Stimulated activated CD8-positive, alpha-beta memory T cell treated with anti-CD3 and anti-CD28 coated beads, Interleukin-4, amount 100 ng/mL, for 24 hours (primary cell): ENCODE measurements around the gene PCGF3.

ENCODE experiments used
- DNase-seq: peaks from one replicate; pipeline ENCODE4 v3.0.0-alpha.2; 2020; ENCODE audit warnings: low read depth

The PCGF3 gene, protein sequence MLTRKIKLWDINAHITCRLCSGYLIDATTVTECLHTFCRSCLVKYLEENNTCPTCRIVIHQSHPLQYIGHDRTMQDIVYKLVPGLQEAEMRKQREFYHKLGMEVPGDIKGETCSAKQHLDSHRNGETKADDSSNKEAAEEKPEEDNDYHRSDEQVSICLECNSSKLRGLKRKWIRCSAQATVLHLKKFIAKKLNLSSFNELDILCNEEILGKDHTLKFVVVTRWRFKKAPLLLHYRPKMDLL

DNA sequence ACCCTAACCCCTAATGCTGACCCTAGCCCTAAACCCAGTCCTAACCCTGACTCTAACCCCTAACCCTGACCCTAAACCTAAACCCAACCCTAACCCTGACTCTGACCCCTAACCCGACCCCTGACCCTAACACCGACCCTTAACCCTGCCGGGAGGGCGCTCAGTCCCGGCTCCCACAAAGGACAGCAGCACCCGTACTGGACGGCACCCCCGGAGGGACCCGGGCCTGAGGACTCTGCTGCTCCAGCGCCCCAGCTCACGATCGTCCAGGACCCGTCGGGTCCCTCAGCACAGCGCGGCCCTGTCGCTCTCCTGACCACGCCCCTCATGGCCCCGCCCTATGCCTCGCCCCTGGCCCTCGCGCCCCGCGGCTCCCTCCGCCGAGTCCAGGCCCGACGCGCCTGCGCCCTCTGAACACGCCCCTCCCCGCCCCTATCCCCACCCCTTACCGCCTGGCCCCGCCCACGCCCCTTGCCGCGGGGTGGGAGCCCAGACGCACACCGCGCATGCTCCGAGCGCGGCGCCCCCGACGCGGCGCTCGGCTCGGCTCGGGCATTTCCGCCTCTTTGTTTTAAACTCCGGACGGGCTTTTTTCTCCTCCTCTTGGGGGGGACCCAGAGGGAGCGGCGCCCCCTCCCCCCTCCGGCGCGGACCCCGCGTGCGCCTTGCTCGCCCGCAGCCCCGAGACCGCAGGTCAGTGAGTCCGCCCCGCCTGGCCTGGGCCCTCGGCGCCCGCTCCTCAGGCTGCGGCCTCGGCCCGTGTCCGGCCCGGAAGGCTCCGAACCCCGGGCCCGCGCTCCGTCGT, at the start of gene PCGF3:
Gene PCGF3, plus strand, starts transcription at position 555 of the 805 bp plus-strand sequence. CDS start 27,849 bp downstream, outside the sequence.
- peak; percentile 95 for DNase-seq

DNA sequence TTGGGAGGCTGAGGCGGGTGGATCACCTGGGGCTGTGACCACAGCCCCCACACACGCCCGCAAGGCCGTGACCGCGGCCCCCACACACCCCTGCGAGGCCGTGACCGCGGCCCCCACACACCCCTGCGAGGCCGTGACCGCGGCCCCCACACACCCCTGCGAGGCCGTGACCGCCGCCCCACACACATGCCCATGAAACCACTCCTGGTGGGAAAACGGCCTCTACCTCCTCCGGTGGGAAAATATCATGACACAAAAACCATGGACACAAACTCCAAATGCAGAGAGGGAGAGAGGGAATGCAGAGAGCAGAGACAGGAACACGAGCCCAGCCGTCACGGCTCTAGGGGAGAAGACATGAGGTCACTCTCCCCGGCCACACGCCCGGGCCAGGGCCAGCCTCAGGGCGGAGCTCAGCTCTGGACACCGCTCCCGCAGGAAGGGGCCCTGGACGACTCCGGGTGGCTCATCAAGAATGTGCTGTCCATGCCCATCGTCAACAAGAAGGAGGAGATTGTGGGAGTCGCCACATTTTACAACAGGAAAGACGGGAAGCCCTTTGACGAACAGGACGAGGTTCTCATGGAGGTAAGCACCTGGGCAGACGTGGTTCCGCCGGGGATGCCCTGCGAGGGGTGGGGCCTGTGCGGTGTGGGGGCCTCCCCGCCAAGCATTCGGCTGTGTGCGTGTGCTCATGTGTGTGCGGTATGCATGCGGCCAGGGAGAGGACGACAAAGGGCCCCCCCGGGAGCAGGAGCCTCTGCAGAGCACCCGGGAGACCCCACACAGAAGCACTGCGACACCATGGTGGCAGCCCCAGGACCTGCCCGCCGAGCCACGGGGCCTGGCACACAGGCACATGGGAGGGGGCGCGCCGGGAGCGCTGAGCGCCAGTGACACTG, 48.9 kb upstream of the PCGF3 start:
- DNase-seq = no peak

DNA sequence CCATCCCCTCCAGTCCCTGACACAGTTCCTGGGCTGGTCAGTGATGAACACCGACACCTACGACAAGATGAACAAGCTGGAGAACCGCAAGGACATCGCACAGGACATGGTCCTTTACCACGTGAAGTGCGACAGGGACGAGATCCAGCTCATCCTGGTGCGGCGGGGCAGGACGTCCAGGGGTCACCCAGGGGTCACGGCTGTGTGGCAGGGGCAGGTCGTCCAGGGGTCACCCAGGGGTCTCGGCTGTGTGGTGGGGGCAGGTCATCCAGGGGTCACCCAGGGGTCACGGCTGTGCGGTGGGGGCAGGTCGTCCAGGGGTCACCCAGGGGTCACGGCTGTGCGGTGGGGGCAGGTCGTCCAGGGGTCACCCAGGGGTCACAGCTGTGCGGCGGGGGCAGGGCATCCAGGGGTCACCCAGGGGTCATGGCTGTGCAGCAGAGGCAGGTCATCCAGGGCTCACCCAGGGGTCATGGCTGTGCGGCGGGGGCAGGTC, 48.2 kb upstream of the PCGF3 start:
- no peak for DNase-seq

DNA sequence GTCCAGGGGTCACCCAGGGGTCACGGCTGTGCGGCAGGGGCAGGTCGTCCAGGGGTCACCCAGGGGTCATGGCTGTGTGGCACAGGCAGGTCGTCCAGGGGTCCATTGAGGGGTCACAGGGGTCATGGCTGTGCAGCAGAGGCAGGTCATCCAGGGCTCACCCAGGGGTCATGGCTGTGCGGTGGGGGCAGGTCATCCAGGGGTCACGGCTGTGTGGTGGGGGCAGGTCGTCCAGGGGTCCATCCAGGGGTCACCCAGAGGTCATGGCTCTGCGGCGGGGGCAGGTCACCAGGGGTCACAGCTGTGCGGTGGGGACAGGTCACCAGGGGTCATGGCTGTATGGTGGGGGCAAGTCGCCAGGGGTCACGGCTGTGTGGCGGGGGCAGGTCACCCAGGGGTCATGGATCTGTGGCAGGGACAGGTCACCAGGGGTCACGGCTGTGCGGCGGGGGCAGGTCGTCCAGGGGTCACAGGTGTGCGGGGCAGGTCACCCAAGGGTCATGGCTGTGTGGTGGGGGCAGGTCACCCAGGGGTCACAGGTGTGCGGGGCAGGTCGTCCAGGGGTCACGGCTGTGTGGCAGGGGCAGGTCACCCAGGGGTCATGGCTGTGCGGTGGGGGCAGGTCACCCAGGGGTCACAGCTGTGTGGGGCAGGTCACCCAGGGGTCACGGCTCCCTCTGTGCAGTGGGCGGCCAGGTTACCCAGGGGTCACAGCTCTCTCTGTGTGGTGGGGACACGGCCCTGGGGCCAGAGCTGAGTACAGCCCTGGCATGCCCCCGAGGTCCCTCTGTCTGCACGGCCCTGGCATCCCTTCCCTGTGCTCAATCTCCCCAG, 47.6 kb upstream of the PCGF3 start:
- DNase-seq = no peak

DNA sequence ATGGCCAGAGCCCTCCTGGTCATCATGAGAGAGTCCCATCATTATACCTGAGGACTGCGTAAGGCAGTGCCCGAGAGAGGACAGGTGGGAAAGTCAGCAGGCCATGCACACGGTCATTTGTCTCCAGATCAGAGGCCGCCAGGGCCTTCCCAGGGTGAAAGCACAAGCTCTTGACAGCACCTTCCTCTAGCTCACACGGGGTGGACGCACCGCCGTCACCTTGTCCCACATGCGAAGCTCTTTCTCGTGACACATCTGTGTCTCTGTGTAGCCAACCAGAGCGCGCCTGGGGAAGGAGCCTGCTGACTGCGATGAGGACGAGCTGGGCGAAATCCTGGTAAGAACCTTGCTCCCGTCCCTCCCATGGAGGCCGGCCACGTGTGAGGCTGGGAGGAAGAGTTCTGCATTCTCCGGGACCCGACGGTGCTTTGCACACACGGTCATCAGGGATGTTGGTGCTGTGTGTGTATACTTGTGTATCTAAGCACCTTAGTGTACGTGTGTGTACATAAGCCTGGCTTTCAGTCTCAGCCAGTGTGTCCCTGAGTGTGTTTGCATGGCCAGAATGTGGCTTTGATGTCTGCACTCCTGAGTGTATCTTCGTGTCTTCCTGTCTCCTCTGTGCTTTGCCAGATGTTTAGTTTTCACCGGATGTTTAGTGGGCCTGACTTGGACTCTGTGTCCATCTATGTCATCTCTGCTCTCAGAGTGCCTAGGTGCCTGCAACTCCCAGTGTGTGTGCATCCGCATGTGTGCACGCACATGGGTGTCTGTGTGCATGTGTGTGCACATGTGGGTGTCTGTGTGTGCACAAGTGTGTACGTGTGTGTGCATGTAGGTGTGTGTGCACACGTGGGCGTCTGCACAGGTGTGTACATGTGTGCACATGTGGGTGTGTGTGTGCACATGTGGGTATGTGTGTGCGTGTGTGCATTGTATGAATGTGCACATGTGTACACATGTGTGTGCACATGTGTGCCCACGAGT, 46.7 kb upstream of the PCGF3 start:
- no peak for DNase-seq

DNA sequence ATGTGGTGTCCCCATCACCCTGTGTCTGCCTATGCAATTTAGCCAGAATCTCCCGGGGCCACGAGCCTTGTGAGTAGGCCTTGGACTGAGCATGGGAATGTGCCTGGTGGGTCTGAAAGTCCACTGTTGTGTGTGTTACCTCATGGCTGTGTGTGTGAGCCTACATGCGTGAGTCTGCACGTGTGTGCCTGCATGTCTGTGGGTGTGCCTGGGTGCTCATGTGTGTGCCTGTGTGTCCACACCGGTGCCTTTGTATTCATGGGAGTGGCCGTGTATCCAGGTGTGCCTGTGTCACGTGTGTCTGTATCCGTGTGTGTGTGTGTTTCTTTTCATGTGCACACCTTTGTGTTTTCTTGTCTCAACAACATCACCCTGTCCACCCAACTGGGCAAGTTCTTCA, 45.8 kb upstream of the PCGF3 start:
- no peak for DNase-seq

DNA sequence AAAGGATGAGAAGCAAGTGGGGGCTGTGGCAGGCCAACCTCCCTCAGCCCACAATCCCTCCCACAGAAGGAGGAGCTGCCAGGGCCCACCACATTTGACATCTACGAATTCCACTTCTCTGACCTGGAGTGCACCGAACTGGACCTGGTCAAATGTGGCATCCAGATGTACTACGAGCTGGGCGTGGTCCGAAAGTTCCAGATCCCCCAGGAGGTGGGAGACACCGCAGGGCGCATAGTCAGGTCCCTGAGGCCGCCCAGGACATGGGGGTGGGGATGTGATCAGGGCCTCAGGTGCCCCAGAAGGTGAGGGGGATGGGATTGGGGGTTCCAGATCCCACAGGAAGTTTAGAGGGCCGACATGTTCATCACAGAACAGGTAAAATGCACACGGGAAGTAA, 45.2 kb upstream of the PCGF3 start:
- DNase-seq = no peak

DNA sequence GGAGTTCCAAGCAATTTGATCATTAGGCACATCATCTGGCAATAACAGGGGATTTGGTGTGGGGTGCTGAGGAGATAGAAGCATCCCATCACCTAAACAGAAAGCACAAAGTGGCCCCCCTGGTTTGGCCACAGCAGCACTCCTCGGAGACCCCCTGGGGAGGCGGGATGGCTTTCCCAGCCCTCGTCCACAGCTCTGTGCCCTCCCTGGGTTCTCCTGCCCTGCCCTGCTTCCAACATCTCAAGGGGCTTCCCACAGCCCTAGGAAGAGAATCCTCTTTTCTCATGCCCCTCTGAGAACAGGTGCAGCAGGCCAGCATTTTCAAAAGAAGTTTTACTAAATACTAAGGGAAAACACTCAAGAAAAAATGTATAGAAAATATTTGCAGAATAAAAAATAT, 44.4 kb upstream of the PCGF3 start:
- DNase-seq = no peak

DNA sequence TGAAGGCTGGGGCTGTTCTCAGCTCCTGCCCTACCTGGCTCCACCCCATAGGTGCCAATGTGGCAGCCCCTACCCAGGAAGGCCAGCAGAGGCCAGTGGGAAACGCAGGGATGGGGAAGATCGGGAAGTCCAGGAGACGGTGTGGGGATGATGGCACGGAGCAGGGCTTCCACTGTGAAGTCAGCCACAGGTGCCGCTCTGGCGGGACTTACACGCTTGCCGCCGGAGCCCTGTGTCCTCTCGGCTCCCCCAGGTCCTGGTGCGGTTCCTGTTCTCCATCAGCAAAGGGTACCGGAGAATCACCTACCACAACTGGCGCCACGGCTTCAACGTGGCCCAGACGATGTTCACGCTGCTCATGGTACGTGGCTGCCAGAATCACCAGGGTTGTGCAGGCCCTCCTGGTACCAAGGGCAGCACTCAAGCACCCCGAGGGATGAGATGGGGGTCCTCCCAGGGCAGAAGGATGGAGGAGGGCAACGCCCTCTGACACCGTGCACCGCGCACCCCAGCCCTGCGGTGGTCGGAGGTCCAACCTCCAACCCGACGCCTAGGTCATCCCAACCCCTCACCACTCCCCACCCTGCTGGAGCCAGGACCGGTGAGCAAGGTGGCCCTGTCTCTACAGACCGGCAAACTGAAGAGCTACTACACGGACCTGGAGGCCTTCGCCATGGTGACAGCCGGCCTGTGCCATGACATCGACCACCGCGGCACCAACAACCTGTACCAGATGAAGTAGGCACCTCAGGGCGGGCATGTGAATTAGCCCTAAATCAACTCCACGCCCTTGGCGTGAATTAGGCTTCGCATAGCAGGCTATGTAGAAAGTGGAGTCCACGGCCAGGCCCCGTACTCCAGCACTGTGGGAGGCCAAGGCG, 43.5 kb upstream of the PCGF3 start:
- DNase-seq = no peak

DNA sequence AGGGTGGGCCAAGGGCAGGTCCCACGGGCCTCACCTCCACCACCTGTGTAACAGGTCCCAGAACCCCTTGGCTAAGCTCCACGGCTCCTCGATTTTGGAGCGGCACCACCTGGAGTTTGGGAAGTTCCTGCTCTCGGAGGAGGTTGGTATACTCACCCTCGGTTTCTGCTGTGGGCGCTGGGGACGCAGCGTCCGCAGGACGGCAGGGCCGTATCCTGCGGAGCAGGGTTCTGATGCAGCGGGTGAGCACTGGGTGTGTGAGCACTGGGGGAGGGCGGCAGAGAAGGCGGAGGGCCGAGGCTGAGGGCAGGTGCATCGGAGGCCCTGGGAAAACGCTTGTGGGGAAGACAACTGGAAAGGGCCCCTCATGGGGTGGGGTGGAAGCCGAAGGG, 42.6 kb upstream of the PCGF3 start:
- no peak for DNase-seq

DNA sequence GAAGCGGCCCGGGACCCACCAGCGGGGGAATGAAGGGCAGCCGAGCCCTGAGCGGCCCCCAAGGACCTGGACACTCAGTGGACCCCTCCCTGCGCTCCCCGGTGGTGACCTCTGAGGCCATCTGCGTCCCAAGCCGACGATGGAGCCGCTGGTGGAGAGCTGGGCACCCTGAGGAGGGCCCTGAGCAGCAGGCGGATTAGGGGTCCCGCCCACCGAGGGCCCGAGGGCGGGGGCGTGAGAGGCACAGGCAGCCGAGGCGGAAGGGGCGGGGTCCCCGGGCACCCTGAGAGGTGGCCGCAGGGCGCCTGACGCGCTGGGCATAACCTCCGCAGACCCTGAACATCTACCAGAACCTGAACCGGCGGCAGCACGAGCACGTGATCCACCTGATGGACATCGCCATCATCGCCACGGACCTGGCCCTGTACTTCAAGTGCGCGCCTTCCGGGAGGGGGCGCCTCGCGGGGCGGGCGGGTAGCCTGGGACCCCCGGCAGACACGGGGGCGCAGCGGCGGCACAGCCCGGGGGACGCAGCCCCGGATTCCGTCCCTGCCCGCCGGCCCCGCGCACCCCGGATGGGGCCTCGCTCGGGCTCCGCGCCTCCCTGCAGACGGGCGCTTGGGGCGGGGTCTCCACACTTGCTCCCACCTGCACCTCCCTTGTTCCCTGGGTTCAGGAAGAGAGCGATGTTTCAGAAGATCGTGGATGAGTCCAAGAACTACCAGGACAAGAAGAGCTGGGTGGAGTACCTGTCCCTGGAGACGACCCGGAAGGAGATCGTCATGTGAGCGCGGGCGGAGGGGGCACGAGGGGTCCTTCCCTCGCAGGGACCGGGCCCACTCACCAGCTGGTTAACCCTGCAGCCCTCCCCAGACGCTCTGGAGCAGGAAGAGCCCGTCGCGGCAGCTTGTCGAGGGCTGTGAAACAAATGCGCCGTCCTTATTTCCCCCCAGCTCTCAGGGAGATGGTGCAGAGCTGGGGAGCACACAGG, 41.9 kb upstream of the PCGF3 start:
- peak; percentile 70 for DNase-seq

DNA sequence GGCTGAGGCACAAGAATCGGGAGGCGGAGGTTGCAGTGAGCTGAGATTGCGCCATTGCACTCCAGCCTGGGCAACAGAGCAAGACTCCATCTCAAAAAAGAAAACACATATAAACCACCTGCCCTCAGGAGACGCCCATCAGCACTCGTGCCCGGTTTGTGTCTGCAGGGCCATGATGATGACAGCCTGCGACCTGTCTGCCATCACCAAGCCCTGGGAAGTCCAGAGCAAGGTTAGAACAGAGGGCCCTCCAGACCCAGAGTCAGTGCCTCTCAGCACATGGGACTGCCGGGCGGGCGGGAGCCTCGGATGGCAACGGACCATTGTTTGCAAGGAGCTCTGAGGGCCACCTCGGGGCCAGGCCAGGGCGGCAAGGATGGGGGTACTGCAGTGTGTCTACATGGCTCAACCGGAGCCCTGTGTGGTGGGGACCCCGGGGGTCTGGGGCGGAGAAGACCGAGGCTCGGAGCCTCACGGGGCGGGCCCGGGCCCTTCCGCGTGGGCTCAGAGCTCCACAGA, 40.9 kb upstream of the PCGF3 start:
- DNase-seq = no peak

DNA sequence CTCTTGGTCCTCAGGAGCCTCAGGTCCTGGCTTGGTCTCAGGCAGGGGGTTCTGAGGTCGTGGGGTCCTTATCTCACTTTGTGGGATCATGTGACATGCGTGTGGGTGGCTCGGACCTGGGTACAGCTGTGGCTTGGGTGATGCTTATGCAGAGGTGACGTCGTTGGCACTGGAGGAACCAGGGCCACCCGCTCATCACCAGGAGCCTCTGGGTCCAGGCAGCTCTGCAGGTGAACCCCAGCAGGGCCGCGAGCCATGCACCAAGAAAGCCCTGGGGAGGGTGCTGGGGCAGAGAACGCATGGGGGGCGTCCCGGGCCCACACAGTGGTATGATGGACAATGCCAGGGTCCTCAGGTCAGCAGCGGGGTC, 40.3 kb upstream of the PCGF3 start:
- no peak for DNase-seq

DNA sequence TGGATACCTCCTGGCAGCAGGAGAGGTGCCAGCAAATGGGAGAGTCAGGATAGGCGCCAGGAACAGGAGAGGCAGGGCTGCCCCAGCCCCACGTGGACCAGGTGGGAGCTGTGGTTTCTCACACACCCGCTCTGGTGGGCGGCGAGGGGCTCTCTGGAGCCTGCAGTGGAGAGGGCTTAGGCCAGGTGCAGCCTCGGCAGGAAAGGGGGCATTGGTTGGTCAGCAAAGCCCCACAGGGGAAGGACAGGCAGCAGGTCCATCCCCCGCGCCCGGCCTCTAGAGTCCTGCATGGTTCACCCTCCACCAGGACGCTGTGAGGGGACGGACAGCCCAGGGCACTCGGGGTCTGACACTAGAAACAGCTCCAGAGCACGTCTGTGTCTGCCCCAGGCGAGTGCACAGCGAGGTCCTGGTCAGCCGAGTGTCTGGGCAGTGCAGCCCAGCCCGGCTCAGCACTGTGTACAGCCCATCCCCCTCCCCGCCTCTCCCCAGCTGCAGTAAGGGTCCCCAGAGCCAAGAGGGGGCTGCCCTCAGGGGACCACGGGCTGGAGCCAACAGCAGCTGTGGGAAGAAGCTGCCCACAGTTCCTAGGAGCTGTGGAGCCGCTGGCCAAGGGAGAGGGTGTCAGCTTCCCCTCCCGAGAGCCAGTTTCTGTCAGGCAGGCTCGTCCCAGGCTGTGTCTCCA, 39.7 kb upstream of the PCGF3 start:
- no peak for DNase-seq

DNA sequence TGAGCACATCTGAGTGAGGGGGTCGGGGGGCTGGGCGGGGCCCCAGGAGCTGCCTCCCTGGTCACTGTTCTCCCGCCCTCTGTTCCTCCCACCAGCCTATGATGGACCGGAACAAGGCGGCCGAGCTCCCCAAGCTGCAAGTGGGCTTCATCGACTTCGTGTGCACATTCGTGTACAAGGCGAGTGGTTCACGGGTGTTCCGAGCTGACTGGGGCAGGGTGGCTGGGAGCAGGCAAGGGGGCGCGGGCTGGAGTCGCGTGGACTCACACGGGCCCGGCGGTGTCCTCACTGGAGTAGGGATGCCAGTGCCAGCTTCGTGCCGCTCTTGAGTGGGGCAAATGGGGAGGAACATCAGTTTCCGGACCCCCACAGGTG, 39.2 kb upstream of the PCGF3 start:
- DNase-seq = no peak

DNA sequence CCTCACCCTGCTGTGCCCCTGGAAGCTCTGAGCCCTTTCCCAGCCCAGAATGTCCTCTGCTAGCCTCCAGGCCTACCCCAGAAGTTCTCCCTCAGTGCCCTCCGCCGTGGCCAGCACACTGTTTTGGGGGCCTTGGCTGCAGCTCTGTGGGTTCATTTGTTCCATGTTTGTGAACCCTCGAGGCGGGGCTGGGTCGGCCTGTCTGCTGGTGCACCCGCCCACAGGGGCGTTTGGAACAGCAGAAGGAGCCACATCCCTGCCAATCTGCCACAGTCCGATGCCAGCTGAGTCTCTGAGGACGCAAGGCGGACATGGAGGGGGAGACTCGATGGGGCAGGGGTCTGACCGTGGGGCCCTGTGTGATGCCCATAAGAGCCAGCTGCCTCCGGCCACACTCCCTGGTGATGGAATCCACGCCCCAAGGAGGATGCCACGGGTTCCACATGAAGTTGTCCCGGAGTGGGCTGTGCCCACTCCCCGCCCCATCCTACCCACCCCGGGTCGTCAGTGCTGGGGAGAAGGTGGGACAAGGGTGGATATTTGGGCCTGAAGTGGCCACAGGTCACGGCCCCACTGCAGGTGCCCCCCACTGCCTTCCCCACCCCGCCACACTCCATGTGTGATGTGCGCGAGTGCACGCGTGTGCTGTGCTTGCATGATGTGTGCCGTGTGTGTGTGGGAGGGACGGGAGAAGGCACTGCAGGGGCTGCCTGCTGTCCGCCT, 38.6 kb upstream of the PCGF3 start:
- DNase-seq = no peak

DNA sequence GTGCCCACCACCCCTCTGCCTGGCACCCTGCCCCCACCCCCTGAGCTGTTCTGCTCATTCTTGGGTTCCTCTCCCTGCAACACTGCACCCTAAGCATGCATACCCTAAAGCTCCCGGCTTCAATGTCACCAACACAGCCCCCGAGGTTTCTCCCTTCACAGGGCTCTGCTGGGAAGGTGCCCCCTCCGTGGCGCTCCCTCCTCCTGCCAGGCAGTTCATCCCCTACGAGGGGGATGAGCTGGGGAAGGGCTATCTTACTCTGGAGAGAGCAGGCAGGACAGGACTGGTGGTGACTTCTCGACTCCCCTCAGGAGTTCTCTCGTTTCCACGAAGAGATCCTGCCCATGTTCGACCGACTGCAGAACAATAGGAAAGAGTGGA, 38.1 kb upstream of the PCGF3 start:
- DNase-seq = no peak
